Keratinocyte (primary cell): ENCODE measurements around the gene U2AF1L4. TPM values are rescaled to one million over a fixed set of nuclear protein-coding genes. Genes with fewer than 3 reads are reported as not detected.

Source experiments
- DNase-seq: peaks from one replicate; pipeline ENCODE4 v3.0.0-alpha.2; 2011; ENCODE audit warnings: low read depth, missing footprints, low spot score
- FAIRE-seq: peaks from 2 replicates; lab custom pipeline; 2011; peaks lifted over from hg19 to GRCh38; lab: Jason Lieb, UNC
- H2AFZ ChIP-seq: 2 replicates; pipeline ENCODE4 v1.6.0; 2012; ENCODE audit warnings: low read length, control low read depth, inconsistent platforms; ENCODE audit not compliant: control insufficient read depth
- H3K27ac ChIP-seq: 2 replicates; pipeline ENCODE4 v1.5.1; 2011; ENCODE audit warnings: low read length; ENCODE audit not compliant: control insufficient read depth, insufficient read depth
- H3K27me3 ChIP-seq: 3 replicates; pipeline ENCODE4 v1.6.0; 2011; ENCODE audit warnings: low read length; ENCODE audit not compliant: control insufficient read depth, insufficient read depth; ENCODE audit errors: extremely low read depth
- H3K36me3 ChIP-seq, 2 experiments: 2 replicates in 1 of 2; 3 replicates in 1 of 2; pipeline ENCODE4 v1.5.1; 2011; ENCODE audit warnings: low read length in 2 of 2, mild to moderate bottlenecking in 1 of 2; ENCODE audit not compliant: control insufficient read depth in 2 of 2, insufficient read depth in 2 of 2; ENCODE audit errors: extremely low read depth in 1 of 2
- H3K4me1 ChIP-seq: 3 replicates; pipeline ENCODE4 v1.5.1; 2011; ENCODE audit warnings: low read length; ENCODE audit not compliant: control insufficient read depth, insufficient read depth; ENCODE audit errors: extremely low read depth
- H3K4me2 ChIP-seq: 3 replicates; pipeline ENCODE4 v1.6.0; 2011; ENCODE audit warnings: low read depth, low read length; ENCODE audit not compliant: control insufficient read depth, insufficient read depth; ENCODE audit errors: extremely low read depth
- H3K4me3 ChIP-seq, 3 experiments: fragments of 200-600 bp in 1 of 3; sonication (generic) in 1 of 3; 2 replicates in 2 of 3; 3 replicates in 1 of 3; pipeline ENCODE4 v1.5.1; 2011 to 2016; ENCODE audit warnings: low read length in 3 of 3, mild to moderate bottlenecking in 3 of 3, control low read depth in 2 of 3, inconsistent platforms in 1 of 3, low read depth in 1 of 3, mixed read lengths in 1 of 3, mixed run types in 1 of 3, moderate library complexity in 1 of 3; ENCODE audit not compliant: control insufficient read depth in 2 of 3, insufficient read depth in 2 of 3; ENCODE audit errors: extremely low read depth in 1 of 3
- H3K79me2 ChIP-seq: 2 replicates; pipeline ENCODE4 v1.6.0; 2012; ENCODE audit warnings: low read length; ENCODE audit not compliant: control insufficient read depth, insufficient read depth
- H3K9ac ChIP-seq: 3 replicates; pipeline ENCODE4 v1.6.0; 2011; ENCODE audit warnings: low read length; ENCODE audit not compliant: control insufficient read depth, insufficient read depth; ENCODE audit errors: extremely low read depth
- H3K9me1 ChIP-seq: 3 replicates; pipeline ENCODE4 v1.6.0; 2011; ENCODE audit warnings: low read length; ENCODE audit not compliant: control insufficient read depth, insufficient read depth; ENCODE audit errors: extremely low read depth
- H3K9me3 ChIP-seq: 2 replicates; pipeline ENCODE4 v1.5.1; 2012; ENCODE audit warnings: low read depth, low read length; ENCODE audit not compliant: control insufficient read depth
- H4K20me1 ChIP-seq: 3 replicates; pipeline ENCODE4 v1.6.0; 2011; ENCODE audit warnings: low read length; ENCODE audit not compliant: control insufficient read depth, insufficient read depth; ENCODE audit errors: extremely low read depth
- EZH2 ChIP-seq: IDR thresholded peaks from one replicate; pipeline ENCODE4 v1.6.1; 2012; ENCODE audit warnings: inconsistent platforms, mild to moderate bottlenecking, low read length, moderate library complexity
- dilution Hi-C: fragments of 300-500 bp; cut with MboI; formaldehyde crosslinking; loops from one replicate; pipeline ENCODE4 v1.7.0; 2020; ENCODE audit warnings: low sequenced_read_pairs; ENCODE audit not compliant: extremely low pct_ligation_motif_present
- polyA plus RNA-seq, 5 experiments: library from polyadenylated mRNA; depleted of rRNA in 3 of 5; stranded (reverse) in 3 of 5; stranded (forward) in 1 of 5; unstranded in 1 of 5; fragments of >200 nt; gene quantifications; 1 replicate in 1 of 5; 2 replicates in 3 of 5; 3 replicates in 1 of 5; pipeline versions ENCODE4 v1.2.1 to v1.2.3, GENCODE V29; 2011 to 2012; ENCODE audit warnings: missing spikeins in 2 of 5, low read depth in 1 of 5, low replicate concordance in 1 of 5
- TF ChIP-seq, protein P1 (sequence below), 3 experiments: IDR thresholded peaks in 1 of 3; conservative IDR thresholded peaks in 1 of 3; optimal IDR thresholded peaks in 1 of 3; 2 replicates in 2 of 3; 3 replicates in 1 of 3; pipeline versions ENCODE3 to v1.5.1; 2011; ENCODE audit warnings: low read length in 3 of 3, mild to moderate bottlenecking in 3 of 3, moderate library complexity in 2 of 3, control low read depth in 1 of 3, inconsistent platforms in 1 of 3; ENCODE audit not compliant: insufficient read depth in 2 of 3; ENCODE audit errors: extremely low read depth in 1 of 3

The U2AF1L4 gene
- polyA plus RNA-seq, 1 donor (not counting 4 experiments of a cell fraction or from before 2014, with no cell fraction given), result 8.9 TPM

DNA sequence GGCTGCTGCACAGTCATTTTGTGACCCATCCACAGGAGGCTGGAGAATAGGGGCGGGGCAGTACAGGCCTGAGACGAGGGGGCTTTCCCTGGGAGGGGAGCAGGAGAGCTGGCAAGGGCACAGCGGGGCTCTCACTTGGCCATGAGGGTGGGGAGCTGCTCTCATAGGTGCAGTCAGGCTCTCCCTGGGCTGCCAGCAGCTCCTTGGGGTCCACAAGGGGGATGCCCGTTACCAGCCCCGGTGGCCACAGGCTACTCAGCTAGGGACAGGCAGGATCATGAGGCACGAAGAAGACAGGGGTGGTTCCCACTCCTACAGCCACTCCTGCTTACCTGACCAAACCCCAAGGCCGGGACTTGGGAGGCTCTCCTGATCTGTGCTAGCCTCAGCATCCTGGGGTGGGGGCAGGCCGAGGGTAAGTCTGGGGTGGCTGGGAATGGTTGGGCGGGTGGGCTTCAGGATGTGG, 46.6 kb upstream of the U2AF1L4 start:
- FAIRE-seq, result no peak
- no peak for DNase-seq
- H3K4me1 ChIP-seq, result no peaks in the 10 kb centered on the region

DNA sequence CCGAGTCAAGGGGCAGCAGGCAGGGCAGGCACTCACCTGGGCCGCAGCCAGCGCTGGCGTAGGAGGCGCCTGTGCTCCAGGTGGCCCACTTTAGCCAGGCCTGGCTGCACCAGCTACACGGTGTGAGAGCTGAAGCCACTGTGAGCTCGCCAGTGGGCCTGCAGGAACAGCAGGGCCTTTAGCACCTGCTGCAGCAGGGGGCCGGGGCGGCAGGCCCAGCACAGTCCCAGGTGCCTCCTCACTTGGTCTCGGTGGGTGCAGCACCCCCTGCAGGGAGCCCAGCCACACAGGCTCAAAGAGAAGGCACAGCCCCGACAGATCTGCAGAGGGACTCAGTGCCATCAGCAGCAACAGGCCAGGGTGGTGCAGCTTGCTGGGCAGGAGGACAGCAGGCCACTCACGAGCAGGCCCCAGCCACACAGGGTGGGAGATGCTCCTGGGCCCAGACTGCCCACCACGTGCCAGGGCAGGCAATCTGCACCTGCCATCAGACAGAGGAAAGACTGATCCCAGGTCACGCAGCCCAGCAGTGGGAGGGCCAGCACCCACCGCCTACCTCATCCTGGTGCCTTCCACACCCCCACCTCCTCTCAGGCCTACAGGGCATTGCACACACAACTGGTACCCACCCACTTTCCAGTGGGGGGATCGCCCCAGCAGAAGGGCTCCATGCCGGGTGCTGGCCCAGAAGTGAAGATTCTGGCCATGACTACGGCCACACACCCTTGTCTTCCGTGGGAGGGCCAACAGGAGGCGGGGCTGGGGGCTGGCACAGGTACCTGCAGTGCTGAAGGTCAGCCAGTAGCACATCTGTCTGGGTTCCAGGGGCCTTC, 46.0 kb upstream of the U2AF1L4 start:
- no peaks in the 10 kb centered on the region for H3K79me2 ChIP-seq
- no peaks in the 10 kb centered on the region for H3K36me3 ChIP-seq
- no peaks in the 10 kb centered on the region for H3K27me3 ChIP-seq
- no peaks in the 10 kb centered on the region for H3K9me3 ChIP-seq
- no peak overlapping the region for H3K4me3 ChIP-seq
- no peak overlapping the region for H2AFZ ChIP-seq
- no peak overlapping the region for H3K27ac ChIP-seq
- H3K9me1 ChIP-seq, result no peaks in the 10 kb centered on the region
- H3K4me1 ChIP-seq, result no peaks in the 10 kb centered on the region
- H3K4me2 ChIP-seq, result no peak overlapping the region
- dilution Hi-C loops, result no loop called here
- peaks cover 2% of the 10 kb centered on the region for H4K20me1 ChIP-seq
- FAIRE-seq, result no peak
- DNase-seq, result no peak
- TF ChIP-seq EZH2, result no peak
- TF ChIP-seq, protein P1, sequence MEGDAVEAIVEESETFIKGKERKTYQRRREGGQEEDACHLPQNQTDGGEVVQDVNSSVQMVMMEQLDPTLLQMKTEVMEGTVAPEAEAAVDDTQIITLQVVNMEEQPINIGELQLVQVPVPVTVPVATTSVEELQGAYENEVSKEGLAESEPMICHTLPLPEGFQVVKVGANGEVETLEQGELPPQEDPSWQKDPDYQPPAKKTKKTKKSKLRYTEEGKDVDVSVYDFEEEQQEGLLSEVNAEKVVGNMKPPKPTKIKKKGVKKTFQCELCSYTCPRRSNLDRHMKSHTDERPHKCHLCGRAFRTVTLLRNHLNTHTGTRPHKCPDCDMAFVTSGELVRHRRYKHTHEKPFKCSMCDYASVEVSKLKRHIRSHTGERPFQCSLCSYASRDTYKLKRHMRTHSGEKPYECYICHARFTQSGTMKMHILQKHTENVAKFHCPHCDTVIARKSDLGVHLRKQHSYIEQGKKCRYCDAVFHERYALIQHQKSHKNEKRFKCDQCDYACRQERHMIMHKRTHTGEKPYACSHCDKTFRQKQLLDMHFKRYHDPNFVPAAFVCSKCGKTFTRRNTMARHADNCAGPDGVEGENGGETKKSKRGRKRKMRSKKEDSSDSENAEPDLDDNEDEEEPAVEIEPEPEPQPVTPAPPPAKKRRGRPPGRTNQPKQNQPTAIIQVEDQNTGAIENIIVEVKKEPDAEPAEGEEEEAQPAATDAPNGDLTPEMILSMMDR (optimal IDR thresholded peaks at IDR 0.05 in 1 of 3, IDR thresholded peaks at IDR 0.05 in 1 of 3, conservative IDR thresholded peaks at IDR 0.05 in 1 of 3; ENCODE audit: extremely low read depth in 1 of 3, insufficient read depth in 2 of 3, low read length in 3 of 3), result peak in 1 of 3 experiments; percentile 6
- H3K9ac ChIP-seq, result no peak overlapping the region

More for the DNA sequence above, 46.6 kb upstream of the U2AF1L4 start:
- H3K4me2 ChIP-seq, result no peak overlapping the region
- H3K79me2 ChIP-seq, result no peaks in the 10 kb centered on the region
- no peak overlapping the region for H3K9ac ChIP-seq
- H3K36me3 ChIP-seq, result no peaks in the 10 kb centered on the region
- H3K9me1 ChIP-seq, result no peaks in the 10 kb centered on the region
- H2AFZ ChIP-seq, result no peak overlapping the region
- TF ChIP-seq, protein P1 (optimal IDR thresholded peaks at IDR 0.05 in 1 of 3, IDR thresholded peaks at IDR 0.05 in 1 of 3, conservative IDR thresholded peaks at IDR 0.05 in 1 of 3; ENCODE audit: extremely low read depth in 1 of 3, insufficient read depth in 2 of 3, low read length in 3 of 3), result no peak
- no peak for TF ChIP-seq EZH2
- peaks cover 2% of the 10 kb centered on the region for H4K20me1 ChIP-seq
- no peak overlapping the region for H3K4me3 ChIP-seq
- dilution Hi-C loops, result no loop called here
- no peaks in the 10 kb centered on the region for H3K9me3 ChIP-seq
- no peak overlapping the region for H3K27ac ChIP-seq
- H3K27me3 ChIP-seq, result peaks cover 6% of the 10 kb centered on the region
